Measurements from ENCODE around the gene RAB40C.

Gene RAB40C

GRCh38 chr16:646679-647172 is 56.9 kb downstream of the RAB40C start:
- no peak for DNase-seq (ENCODE audit: low read depth, low spot score)

GRCh38 chr16:647173-647902 is 57.5 kb downstream of the RAB40C start:
- DNase-seq (ENCODE audit: low read depth, low spot score), result no peak

GRCh38 chr16:648071-648780 is 58.4 kb downstream of the RAB40C start:
- no peak for DNase-seq (ENCODE audit: low read depth, low spot score)

- DNase-seq (ENCODE audit: low read depth, low spot score), result peak; percentile 96
Observed at GRCh38 chr16:648781-649589, 59.1 kb downstream of the RAB40C start, which contains the start of gene WDR90. TSS of gene WDR90 (plus strand) at chr16:649365. CDS start at chr16:649417, 52 bp downstream.

GRCh38 chr16:649631-650030 is 59.8 kb downstream of the RAB40C start:
- DNase-seq (ENCODE audit: low read depth, low spot score), result no peak

- DNase-seq (ENCODE audit: low read depth, low spot score), result no peak
Observed at GRCh38 chr16:651844-652243, 62.0 kb downstream of the RAB40C start.

- no peak for DNase-seq (ENCODE audit: low read depth, low spot score)
Observed at GRCh38 chr16:652454-653305, 62.8 kb downstream of the RAB40C start.

- DNase-seq (ENCODE audit: low read depth, low spot score), result no peak
Observed at GRCh38 chr16:654034-654433, 64.2 kb downstream of the RAB40C start.

- no peak for DNase-seq (ENCODE audit: low read depth, low spot score)
Observed at GRCh38 chr16:657487-657886, 67.6 kb downstream of the RAB40C start.

GRCh38 chr16:658679-659571 is 69.1 kb downstream of the RAB40C start:
- DNase-seq (ENCODE audit: low read depth, low spot score), result no peak

- no peak for DNase-seq (ENCODE audit: low read depth, low spot score)
Observed at GRCh38 chr16:659618-660017, 69.8 kb downstream of the RAB40C start.

GRCh38 chr16:660132-660458 is 70.2 kb downstream of the RAB40C start:
- no peak for DNase-seq (ENCODE audit: low read depth, low spot score)

GRCh38 chr16:660459-661183 is 70.8 kb downstream of the RAB40C start:
- peak; percentile 93 for DNase-seq (ENCODE audit: low read depth, low spot score)

- DNase-seq (ENCODE audit: low read depth, low spot score), result no peak
Observed at GRCh38 chr16:661184-661821, 71.4 kb downstream of the RAB40C start.

GRCh38 chr16:662095-662494 is 72.2 kb downstream of the RAB40C start:
- DNase-seq (ENCODE audit: low read depth, low spot score), result no peak

GRCh38 chr16:662597-662996 is 72.7 kb downstream of the RAB40C start:
- DNase-seq (ENCODE audit: low read depth, low spot score), result no peak

GRCh38 chr16:666572-666971 is 76.7 kb downstream of the RAB40C start:
- no peak for DNase-seq (ENCODE audit: low read depth, low spot score)

GRCh38 chr16:667113-667779 is 77.4 kb downstream of the RAB40C start:
- DNase-seq (ENCODE audit: low read depth, low spot score), result no peak

Measured in ELF-1 (cell line).